Choroid plexus epithelial cell (primary cell): ENCODE measurements around the gene FHAD1.

Experiments used
- DNase-seq: peaks from one replicate; pipeline ENCODE4 v3.0.0-alpha.2; 2010; ENCODE audit warnings: low read depth
- H3K4me3 ChIP-seq: 2 replicates; pipeline ENCODE4 v1.5.1; 2011; ENCODE audit warnings: low read depth, mild to moderate bottlenecking, control low read depth, low read length, moderate library complexity
- TF ChIP-seq, protein P1 (sequence below): conservative IDR thresholded peaks from 2 replicates; pipeline ENCODE4 v1.5.1; 2011; ENCODE audit warnings: low read depth, mild to moderate bottlenecking, control low read depth, inconsistent platforms, low read length, moderate library complexity

Gene FHAD1

DNA sequence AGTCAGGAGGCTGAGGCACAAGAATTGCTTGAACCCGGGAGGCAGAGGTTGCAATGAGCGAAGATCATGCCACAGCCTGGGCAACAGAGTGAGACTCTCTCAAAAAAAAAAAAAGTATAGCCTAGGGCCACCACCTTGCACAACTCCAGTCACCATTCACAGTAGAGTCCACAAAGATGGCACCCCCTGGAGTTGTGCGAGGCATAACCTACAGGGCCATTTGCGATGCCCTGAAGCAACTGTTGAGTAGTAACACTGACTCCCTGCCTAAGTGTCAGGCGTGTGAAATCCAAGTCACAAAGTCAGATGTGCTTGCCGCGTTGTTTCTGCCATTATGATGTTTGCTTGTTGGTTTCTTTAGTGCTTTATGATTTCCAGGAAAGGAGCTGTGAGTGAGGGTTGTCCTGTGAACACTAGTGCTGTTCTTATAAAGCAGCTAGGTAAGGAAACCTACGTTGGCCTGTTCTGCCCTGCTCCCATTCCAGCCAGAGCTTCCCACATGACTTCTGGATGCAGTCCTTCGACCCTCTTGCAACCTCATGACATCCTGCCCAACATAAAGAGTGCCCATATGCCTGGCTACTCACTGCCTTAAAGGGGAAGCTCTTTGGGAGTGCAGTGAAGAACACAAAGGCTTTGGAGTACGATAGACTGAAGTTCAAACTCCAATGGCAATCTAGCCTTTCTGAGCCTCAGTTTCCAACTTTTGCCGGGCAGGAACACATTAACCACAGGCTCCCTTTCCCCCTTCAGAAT lies 29.8 kb downstream of the FHAD1 start:
- TF ChIP-seq, protein P1, sequence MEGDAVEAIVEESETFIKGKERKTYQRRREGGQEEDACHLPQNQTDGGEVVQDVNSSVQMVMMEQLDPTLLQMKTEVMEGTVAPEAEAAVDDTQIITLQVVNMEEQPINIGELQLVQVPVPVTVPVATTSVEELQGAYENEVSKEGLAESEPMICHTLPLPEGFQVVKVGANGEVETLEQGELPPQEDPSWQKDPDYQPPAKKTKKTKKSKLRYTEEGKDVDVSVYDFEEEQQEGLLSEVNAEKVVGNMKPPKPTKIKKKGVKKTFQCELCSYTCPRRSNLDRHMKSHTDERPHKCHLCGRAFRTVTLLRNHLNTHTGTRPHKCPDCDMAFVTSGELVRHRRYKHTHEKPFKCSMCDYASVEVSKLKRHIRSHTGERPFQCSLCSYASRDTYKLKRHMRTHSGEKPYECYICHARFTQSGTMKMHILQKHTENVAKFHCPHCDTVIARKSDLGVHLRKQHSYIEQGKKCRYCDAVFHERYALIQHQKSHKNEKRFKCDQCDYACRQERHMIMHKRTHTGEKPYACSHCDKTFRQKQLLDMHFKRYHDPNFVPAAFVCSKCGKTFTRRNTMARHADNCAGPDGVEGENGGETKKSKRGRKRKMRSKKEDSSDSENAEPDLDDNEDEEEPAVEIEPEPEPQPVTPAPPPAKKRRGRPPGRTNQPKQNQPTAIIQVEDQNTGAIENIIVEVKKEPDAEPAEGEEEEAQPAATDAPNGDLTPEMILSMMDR, result no peak
- DNase-seq, result no peak
- no peak overlapping the region for H3K4me3 ChIP-seq

DNA sequence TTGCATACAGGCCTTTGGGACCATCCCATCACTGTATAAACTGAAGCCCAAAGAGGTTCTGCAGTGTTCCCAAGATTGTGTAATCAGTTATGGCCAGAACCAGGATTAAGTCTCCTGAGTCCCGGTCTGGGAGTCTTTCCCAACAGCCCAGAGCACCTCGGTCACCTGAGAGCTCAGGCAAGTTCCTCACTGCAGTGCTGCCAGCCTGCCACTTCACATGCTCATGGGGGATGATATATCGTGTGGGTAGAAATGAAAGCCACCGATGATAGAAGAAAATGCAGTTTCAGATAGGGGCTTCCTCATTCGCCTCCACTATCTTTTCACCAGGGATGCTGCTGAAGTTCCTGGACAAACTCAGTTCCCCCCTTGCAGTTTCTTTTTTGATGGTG lies 30.4 kb downstream of the FHAD1 start:
- no peak overlapping the region for H3K4me3 ChIP-seq
- no peak for DNase-seq
- TF ChIP-seq, protein P1, result no peak

DNA sequence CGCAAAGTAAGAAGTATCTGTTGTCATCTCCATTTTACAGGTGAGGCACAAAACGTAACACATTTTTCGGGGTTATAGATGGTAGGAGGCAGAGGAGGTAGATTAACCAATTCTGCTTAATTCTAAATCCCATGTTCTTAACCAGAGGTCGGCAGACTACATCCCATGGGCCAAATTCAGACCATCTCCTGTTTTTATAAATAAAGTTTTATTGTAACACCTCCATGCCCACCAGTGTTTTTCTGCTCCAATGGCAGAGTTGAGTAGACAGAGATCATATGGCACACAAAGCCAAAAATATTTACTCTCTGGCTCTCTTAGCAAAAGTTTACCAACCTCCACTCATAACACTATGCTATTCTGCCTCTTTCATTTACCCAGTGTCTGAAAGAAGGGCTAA lies 30.9 kb downstream of the FHAD1 start:
- TF ChIP-seq, protein P1, result no peak
- H3K4me3 ChIP-seq, result no peak overlapping the region
- no peak for DNase-seq

DNA sequence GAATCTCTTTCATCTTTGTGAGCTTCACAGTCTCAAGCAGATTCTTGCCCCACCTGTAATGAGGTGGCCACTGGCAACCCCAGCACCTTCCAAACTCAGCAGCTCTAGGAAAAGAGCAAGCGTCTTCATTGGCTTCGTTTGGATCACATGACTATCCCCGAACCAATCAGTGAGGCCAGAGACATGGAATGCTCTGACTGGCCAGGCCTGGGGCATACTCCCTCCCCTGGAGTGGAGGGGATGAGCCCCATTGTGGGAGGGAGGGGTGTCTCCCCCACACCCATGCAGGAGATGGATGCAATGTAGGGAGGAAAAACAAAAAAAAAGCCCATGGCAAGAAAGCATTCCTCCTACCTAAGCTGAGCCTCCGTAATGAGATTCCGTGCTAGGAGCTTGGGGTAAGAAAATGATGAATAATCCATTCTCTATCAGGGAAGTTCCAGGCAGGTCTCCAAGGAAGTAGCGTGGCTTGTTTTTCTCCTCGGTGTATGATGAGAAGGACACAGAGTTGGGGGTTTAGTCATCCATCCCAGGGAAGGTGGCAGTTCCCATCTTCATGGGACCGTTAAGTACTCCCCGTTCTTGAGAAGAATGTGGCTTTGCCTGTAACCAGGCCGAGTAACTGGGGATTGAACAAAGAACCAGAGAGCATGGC lies 32.7 kb downstream of the FHAD1 start:
- no peak for DNase-seq
- no peak overlapping the region for H3K4me3 ChIP-seq
- TF ChIP-seq, protein P1, result no peak

DNA sequence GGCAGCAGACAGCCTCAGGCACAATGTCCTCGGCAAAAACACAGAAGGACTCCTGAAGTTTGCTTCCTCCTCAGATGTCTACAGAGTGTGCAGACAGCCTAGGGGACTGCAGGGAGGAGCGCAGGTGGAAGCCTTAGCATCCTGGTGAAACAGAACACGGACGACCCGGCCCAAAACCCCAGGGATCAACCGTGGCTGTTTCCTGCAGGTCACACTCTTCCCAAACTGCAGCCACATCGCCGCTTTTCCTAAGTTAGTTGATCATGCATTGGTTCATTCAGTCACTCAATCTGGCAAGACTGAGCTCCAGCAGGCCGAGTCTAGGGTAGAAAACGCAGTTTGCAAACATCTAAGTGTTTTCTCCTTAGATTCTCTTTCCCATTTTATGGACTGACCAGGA lies 33.4 kb downstream of the FHAD1 start:
- TF ChIP-seq, protein P1, result no peak
- no peak overlapping the region for H3K4me3 ChIP-seq
- DNase-seq, result no peak

DNA sequence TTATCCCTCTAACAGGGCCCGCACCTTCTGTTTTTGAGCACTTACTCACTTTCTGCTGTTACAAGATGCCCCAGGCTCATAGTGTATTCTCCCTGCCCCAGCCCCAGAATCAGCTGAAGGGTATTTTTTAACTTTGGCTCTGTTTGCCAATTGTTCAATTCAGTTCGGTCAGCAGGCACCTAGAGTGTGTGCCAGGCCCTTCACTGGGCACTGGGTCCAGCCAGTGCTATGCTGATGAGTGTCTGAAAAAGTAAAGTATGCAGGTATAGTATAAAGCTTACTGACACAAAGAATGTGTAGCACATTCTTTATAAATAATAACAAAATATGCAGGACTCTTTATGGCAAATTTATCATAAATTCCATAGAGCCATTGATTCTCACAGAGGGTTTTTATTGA lies 35.0 kb downstream of the FHAD1 start:
- no peak for DNase-seq
- TF ChIP-seq, protein P1, result no peak
- no peak overlapping the region for H3K4me3 ChIP-seq
